CD4-positive, alpha-beta memory T cell (primary cell): Measurements from ENCODE around the gene CCDC192. TPM values are rescaled to one million over a fixed set of nuclear protein-coding genes. Genes with fewer than 3 reads are reported as not detected.

ENCODE experiments used
- CTCF ChIA-PET: fragments of 350-600 bp; sonication (Branson Sonifier 250); formaldehyde crosslinking; loops from one replicate; lab custom pipeline; 2021; ENCODE audit warnings: inconsistent platforms; ENCODE audit not compliant: partially characterized antibody; lab: Charles Lee
- POLR2A ChIA-PET: fragments of 350-600 bp; sonication (Branson Sonifier 250); formaldehyde crosslinking; loops from one replicate; lab custom pipeline; 2021; ENCODE audit not compliant: partially characterized antibody; lab: Charles Lee
- DNase-seq, 5 donors: peaks; one replicate each; pipeline versions ENCODE4 v3.0.0 to v3.0.0-alpha.2; 2020 to 2022; ENCODE audit warnings: mixed read lengths in 1 of 5
- H3K27ac ChIP-seq: one replicate; pipeline ENCODE4 v1.7.0; 2013; ENCODE audit warnings: low read depth, low read length
- H3K27me3 ChIP-seq: 2 replicates; pipeline ENCODE4 v1.7.0; 2013; ENCODE audit warnings: mild to moderate bottlenecking, low read length, moderate library complexity; ENCODE audit not compliant: insufficient read depth
- H3K36me3 ChIP-seq: 2 replicates; pipeline ENCODE4 v1.7.0; 2013; ENCODE audit warnings: mild to moderate bottlenecking, low read length, moderate library complexity; ENCODE audit not compliant: insufficient read depth
- H3K4me1 ChIP-seq: 2 replicates; pipeline ENCODE4 v1.7.0; 2013; ENCODE audit warnings: mild to moderate bottlenecking, low read length, moderate library complexity; ENCODE audit not compliant: insufficient read depth
- H3K4me3 ChIP-seq, 2 donors: one replicate each; pipeline ENCODE4 v1.7.0; 2013; ENCODE audit warnings: low read length in 2 of 2, mild to moderate bottlenecking in 1 of 2
- H3K9me3 ChIP-seq, 2 donors: one replicate each; pipeline ENCODE4 v1.7.0; 2013; ENCODE audit warnings: low read length in 2 of 2, control low read depth in 1 of 2; ENCODE audit not compliant: control insufficient read depth in 1 of 2
- H3K27ac Mint-ChIP-seq, 7 donors: one replicate each; pipeline ENCODE4 v1.8.0; 2020 to 2021; ENCODE audit warnings: mixed read lengths in 7 of 7, mild to moderate bottlenecking in 6 of 7, inconsistent platforms in 3 of 7, moderate library complexity in 3 of 7
- H3K27me3 Mint-ChIP-seq, 2 donors: one replicate each; pipeline ENCODE4 v1.8.0; 2020 to 2021; ENCODE audit warnings: mixed read lengths in 2 of 2
- H3K36me3 Mint-ChIP-seq, 2 donors: one replicate each; pipeline ENCODE4 v1.8.0; 2020 to 2021; ENCODE audit warnings: mixed read lengths in 2 of 2, inconsistent platforms in 1 of 2, mild to moderate bottlenecking in 1 of 2
- H3K4me1 Mint-ChIP-seq, 4 donors: one replicate each; pipeline ENCODE4 v1.8.0; 2020 to 2021; ENCODE audit warnings: mixed read lengths in 4 of 4, mild to moderate bottlenecking in 1 of 4
- H3K4me3 Mint-ChIP-seq, 8 donors: one replicate each; pipeline ENCODE4 v1.8.0; 2020 to 2021; ENCODE audit warnings: mixed read lengths in 8 of 8, mild to moderate bottlenecking in 7 of 8, moderate library complexity in 6 of 8, inconsistent platforms in 3 of 8
- H3K9me3 Mint-ChIP-seq, 8 donors: one replicate each; pipeline ENCODE4 v1.8.0; 2020 to 2021; ENCODE audit warnings: mixed read lengths in 8 of 8, mild to moderate bottlenecking in 5 of 8, inconsistent platforms in 3 of 8, moderate library complexity in 1 of 8
- intact Hi-C: fragments of 100-400 bp; cut with micrococcal nuclease; formaldehyde crosslinking; loops from one replicate; pipeline ENCODE4 v1.15.1; 2023
- polyA plus RNA-seq, 2 donors: library from polyadenylated mRNA; unstranded; fragments of 300-500 nt; fragmentation: Illumina TruSeq; gene quantifications; one replicate each; pipeline ENCODE4 v1.2.3, GENCODE V29; 2021
- total RNA-seq, 2 experiments: library from RNA; stranded (reverse); gene quantifications; one replicate each; pipeline ENCODE4 v1.2.3, GENCODE V29; 2021

The CCDC192 gene
- total and polyA plus RNA-seq, 4 experiments from 2014 or later: not detected

DNA sequence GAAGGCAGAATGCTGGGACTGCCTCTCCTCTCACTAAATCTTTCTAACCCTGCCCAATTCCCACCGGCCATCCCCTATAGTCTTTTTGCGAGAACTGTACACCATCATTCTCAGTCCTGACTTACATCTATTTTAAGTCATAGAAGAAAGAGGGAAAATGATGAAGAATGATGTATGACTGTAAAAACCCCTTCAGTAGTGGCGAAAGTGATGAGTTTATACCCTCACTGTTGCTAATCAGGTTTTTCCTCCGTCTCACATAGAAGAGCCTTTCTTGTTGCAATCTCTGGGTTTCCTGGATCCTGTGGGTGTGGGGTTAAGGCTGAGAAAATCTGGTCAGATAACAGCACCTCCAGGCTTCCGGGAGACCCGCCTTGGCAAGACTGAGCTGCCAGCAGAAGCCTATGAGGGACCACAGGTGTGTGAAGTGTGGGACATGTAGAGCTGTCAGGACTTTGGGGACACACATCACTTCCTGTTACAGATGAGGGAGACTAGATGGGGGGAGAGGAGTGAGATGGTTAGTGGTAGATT lies 233.3 kb downstream of the CCDC192 start:
- H3K27me3 ChIP-seq: no peaks in the 10 kb centered on the region
- Mint-ChIP-seq H3K4me3 (no peak overlapping the region), H3K4me1 (peaks cover 0 to 4% (median 0%) of the 10 kb centered on the region in 4 donors), H3K27me3 (no peaks in the 10 kb centered on the region), H3K27ac (peak overlapping the region in 4 of 7 donors; percentile 1 to 70 (median 48)), H3K36me3 (peaks cover 0 to 4% of the 10 kb centered on the region in 2 donors), H3K9me3 (peaks cover 0 to 1% (median 0%) of the 10 kb centered on the region in 8 donors)
- peak in 2 of 5 donors; percentile 8 to 47 for DNase-seq
- no peaks in the 10 kb centered on the region for H3K9me3 ChIP-seq
- H3K36me3 ChIP-seq: no peaks in the 10 kb centered on the region
- intact Hi-C loops: no loop called here
- ChIA-PET POLR2A (no interaction called here), CTCF (no interaction called here)
- no peaks in the 10 kb centered on the region for H3K4me1 ChIP-seq
- H3K4me3 ChIP-seq: no peak overlapping the region
- no peak overlapping the region for H3K27ac ChIP-seq

DNA sequence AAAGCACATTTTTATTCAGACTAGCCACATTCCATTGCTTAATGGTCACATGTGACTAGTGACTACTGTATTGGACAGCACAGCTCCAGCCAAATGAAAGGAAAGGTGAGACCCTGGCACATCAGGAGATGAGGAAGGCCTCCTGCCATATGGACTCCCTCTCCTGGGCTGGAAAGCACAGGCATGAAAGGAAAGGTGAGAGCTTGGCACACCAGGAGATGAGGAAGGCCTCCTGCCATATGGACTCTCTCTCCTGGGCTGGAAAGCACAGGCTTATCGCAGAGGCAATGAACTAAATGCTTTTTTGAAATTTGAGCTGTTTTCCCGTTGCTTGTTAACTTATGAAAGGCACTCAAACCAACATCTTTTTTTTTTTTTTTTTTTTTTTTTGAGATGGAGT lies 235.6 kb downstream of the CCDC192 start:
- H3K9me3 ChIP-seq: no peaks in the 10 kb centered on the region
- ChIA-PET CTCF (interaction anchor here (0.7 kb wide), 1 partner anchor 9 kb away, joined by 3 read pairs; no protein-coding TSS in a partner anchor), POLR2A (no interaction called here)
- Mint-ChIP-seq H3K4me3 (no peak overlapping the region), H3K9me3 (peaks cover 0 to 1% (median 0%) of the 10 kb centered on the region in 8 donors), H3K36me3 (peaks cover 0 to 4% of the 10 kb centered on the region in 2 donors), H3K4me1 (peaks cover 0 to 7% (median 0%) of the 10 kb centered on the region in 4 donors), H3K27ac (no peak overlapping the region), H3K27me3 (no peaks in the 10 kb centered on the region)
- intact Hi-C loops: no loop called here
- no peak overlapping the region for H3K27ac ChIP-seq
- H3K27me3 ChIP-seq: no peaks in the 10 kb centered on the region
- H3K4me1 ChIP-seq: no peaks in the 10 kb centered on the region
- H3K36me3 ChIP-seq: no peaks in the 10 kb centered on the region
- no peak for DNase-seq
- H3K4me3 ChIP-seq: no peak overlapping the region

DNA sequence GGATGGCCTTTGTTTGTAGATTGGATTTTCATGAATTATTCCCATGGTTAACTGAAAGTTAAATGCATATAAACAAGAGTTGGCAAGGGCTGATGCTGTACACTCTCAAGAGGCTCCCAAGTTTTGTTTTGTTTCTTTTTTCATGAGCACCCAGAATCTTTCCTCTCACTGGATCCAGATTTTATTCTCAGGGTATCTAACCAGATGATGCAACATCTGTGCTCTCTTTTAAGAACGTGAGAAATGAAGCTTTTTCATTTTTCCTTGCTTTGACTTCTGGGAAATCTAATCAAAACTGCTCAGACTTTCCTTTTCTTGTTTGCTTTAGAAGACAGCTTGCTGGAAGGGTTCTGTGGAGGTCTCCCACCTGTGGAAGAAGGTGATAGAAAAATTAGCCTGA lies 237.7 kb downstream of the CCDC192 start:
- Histone ChIP-seq H3K9me3 (no peaks in the 10 kb centered on the region), H3K4me1 (no peaks in the 10 kb centered on the region), H3K27ac (no peak overlapping the region), H3K4me3 (no peak overlapping the region), H3K27me3 (no peaks in the 10 kb centered on the region), H3K36me3 (no peaks in the 10 kb centered on the region)
- peaks cover 0 to 1% (median 0%) of the 10 kb centered on the region in 8 donors for H3K9me3 Mint-ChIP-seq
- ChIA-PET POLR2A (no interaction called here), CTCF (no interaction called here)
- peaks cover 0 to 7% (median 0%) of the 10 kb centered on the region in 4 donors for H3K4me1 Mint-ChIP-seq
- no peak overlapping the region for H3K27ac Mint-ChIP-seq
- H3K4me3 Mint-ChIP-seq: no peak overlapping the region
- intact Hi-C loops: no loop called here
- no peak for DNase-seq
- H3K27me3 Mint-ChIP-seq: no peaks in the 10 kb centered on the region
- peaks cover 0 to 4% of the 10 kb centered on the region in 2 donors for H3K36me3 Mint-ChIP-seq

DNA sequence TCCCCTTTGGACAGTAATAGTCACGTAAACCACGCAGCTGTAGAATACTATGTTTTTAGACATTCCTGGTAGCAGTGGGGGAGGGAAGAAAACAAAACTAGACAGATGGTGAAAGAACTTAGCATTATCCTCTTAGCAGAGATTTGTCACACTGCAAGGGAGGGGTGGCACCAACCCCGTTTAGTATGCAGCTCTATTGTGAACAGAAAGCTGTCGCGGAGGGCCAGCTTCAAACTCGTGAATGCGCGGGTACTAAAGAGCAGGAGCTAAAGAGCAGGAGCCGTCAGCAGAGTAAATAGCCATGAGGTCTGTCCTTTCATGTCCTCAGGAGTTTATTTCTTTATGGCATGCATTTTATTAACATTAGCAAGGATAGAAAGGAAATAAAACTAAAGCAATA lies 238.5 kb downstream of the CCDC192 start:
- ChIA-PET CTCF (no interaction called here), POLR2A (no interaction called here)
- no peaks in the 10 kb centered on the region for H3K27me3 ChIP-seq
- H3K4me1 ChIP-seq: no peaks in the 10 kb centered on the region
- DNase-seq: no peak
- H3K36me3 ChIP-seq: no peaks in the 10 kb centered on the region
- H3K9me3 Mint-ChIP-seq: peaks cover 0 to 1% (median 0%) of the 10 kb centered on the region in 8 donors
- H3K36me3 Mint-ChIP-seq: peaks cover 0 to 4% of the 10 kb centered on the region in 2 donors
- no peaks in the 10 kb centered on the region for H3K27me3 Mint-ChIP-seq
- intact Hi-C loops: no loop called here
- peaks cover 0 to 4% (median 0%) of the 10 kb centered on the region in 4 donors for H3K4me1 Mint-ChIP-seq
- no peak overlapping the region for H3K27ac Mint-ChIP-seq
- H3K27ac ChIP-seq: no peak overlapping the region
- no peak overlapping the region for H3K4me3 ChIP-seq
- H3K4me3 Mint-ChIP-seq: no peak overlapping the region
- H3K9me3 ChIP-seq: no peaks in the 10 kb centered on the region

DNA sequence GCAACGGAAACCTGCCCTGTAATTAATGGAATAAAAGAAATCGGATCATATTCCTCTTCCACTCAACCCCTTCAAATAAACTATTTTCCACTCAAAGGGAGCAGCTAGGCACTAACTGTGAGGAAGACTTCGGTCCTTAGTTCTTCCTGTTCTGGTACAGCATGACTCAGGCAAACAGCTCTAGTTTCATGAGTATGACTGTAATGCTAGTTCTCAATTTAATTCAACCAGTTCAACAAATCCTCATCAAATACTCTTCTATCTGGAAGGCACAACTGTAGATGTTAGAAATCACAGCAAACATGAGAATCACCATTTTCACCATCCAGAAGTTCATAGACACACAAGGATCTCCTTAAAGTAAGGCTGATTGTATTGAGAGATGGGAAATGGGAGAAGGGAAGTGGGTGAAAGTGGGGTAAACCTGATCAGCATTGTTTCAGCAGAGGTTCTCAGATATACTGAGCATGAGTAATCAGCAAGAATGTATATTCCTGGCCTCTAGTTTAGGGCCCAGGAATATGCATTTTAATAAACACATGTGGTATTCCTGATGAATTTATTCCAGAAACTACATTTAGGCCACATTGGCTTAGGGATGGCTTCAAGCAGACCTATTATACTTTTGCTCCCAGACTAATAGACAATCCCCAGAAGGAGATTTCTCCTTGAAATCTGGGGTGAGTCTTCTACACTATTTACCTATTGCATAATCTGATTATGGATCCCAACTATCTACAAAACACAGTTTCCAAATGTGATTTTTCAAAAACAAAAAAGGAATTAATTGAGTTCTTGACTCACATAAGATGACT lies 239.3 kb downstream of the CCDC192 start:
- ChIA-PET CTCF (no interaction called here), POLR2A (no interaction called here)
- Mint-ChIP-seq H3K36me3 (peaks cover 0 to 4% of the 10 kb centered on the region in 2 donors), H3K4me1 (peaks cover 0 to 3% (median 0%) of the 10 kb centered on the region in 4 donors), H3K4me3 (no peak overlapping the region), H3K27ac (no peak overlapping the region), H3K27me3 (no peaks in the 10 kb centered on the region), H3K9me3 (peaks cover 0 to 1% (median 0%) of the 10 kb centered on the region in 8 donors)
- no peak overlapping the region for H3K4me3 ChIP-seq
- no peaks in the 10 kb centered on the region for H3K4me1 ChIP-seq
- no peaks in the 10 kb centered on the region for H3K27me3 ChIP-seq
- intact Hi-C loops: no loop called here
- no peak overlapping the region for H3K27ac ChIP-seq
- no peak for DNase-seq
- H3K9me3 ChIP-seq: no peaks in the 10 kb centered on the region
- H3K36me3 ChIP-seq: no peaks in the 10 kb centered on the region

DNA sequence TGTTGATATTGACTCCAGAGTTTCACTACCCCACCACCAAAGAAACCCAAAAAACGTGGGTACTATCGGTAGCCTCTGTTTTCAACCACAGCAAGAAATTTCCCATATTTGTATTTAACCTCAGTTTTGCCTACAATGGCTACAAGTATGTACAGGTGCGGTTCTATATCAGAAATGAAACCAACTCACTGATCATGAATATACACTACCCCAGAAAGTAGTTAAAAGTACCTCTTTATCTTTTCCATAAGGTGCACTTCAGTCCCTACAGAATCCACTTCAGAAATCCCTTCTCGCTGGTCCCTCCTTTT lies 239.8 kb downstream of the CCDC192 start:
- Mint-ChIP-seq H3K9me3 (no peaks in the 10 kb centered on the region), H3K4me3 (no peak overlapping the region), H3K27me3 (no peaks in the 10 kb centered on the region), H3K27ac (no peak overlapping the region), H3K36me3 (peaks cover 0 to 9% of the 10 kb centered on the region in 2 donors), H3K4me1 (peaks cover 0 to 3% (median 0%) of the 10 kb centered on the region in 4 donors)
- intact Hi-C loops: no loop called here
- Histone ChIP-seq H3K4me3 (no peak overlapping the region), H3K27ac (no peak overlapping the region), H3K9me3 (no peaks in the 10 kb centered on the region), H3K4me1 (no peaks in the 10 kb centered on the region), H3K27me3 (no peaks in the 10 kb centered on the region), H3K36me3 (no peaks in the 10 kb centered on the region)
- POLR2A ChIA-PET: no interaction called here
- no peak for DNase-seq
- CTCF ChIA-PET: no interaction called here

DNA sequence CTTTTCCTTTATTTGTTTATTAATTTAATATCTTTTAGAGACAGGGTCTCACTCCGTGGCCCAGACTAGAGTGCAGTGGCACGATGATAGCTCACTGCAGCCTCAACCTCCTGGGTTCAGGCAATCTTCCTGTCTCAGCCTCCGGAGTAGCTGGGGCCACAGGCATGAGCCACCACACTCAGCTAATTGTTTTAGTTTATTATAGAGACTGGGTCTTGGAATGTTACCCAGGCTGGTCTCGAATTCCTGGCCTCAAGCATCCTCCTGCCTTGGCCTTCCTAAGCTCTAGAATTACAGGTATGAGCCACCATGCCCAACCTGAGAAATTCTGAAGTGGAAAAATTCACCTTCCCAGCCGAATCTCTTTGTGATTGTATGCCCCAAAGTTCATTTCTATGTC lies 240.9 kb downstream of the CCDC192 start:
- Mint-ChIP-seq H3K27ac (no peak overlapping the region), H3K4me1 (peaks cover 0 to 3% (median 0%) of the 10 kb centered on the region in 4 donors), H3K4me3 (no peak overlapping the region), H3K27me3 (no peaks in the 10 kb centered on the region), H3K9me3 (no peaks in the 10 kb centered on the region), H3K36me3 (peaks cover 0 to 11% of the 10 kb centered on the region in 2 donors)
- POLR2A ChIA-PET: no interaction called here
- no peaks in the 10 kb centered on the region for H3K36me3 ChIP-seq
- H3K27ac ChIP-seq: no peak overlapping the region
- no peak for DNase-seq
- H3K27me3 ChIP-seq: no peaks in the 10 kb centered on the region
- intact Hi-C loops: no loop called here
- H3K9me3 ChIP-seq: no peaks in the 10 kb centered on the region
- no peaks in the 10 kb centered on the region for H3K4me1 ChIP-seq
- H3K4me3 ChIP-seq: no peak overlapping the region
- CTCF ChIA-PET: no interaction called here
